ENCODE results near the gene DUSP12.
"Not testable (repeated sequence)": the region's sequence is repeated elsewhere in the genome, so short reads cannot be mapped to it uniquely, and the experiment has no call there.

DUSP12 gene

DNA sequence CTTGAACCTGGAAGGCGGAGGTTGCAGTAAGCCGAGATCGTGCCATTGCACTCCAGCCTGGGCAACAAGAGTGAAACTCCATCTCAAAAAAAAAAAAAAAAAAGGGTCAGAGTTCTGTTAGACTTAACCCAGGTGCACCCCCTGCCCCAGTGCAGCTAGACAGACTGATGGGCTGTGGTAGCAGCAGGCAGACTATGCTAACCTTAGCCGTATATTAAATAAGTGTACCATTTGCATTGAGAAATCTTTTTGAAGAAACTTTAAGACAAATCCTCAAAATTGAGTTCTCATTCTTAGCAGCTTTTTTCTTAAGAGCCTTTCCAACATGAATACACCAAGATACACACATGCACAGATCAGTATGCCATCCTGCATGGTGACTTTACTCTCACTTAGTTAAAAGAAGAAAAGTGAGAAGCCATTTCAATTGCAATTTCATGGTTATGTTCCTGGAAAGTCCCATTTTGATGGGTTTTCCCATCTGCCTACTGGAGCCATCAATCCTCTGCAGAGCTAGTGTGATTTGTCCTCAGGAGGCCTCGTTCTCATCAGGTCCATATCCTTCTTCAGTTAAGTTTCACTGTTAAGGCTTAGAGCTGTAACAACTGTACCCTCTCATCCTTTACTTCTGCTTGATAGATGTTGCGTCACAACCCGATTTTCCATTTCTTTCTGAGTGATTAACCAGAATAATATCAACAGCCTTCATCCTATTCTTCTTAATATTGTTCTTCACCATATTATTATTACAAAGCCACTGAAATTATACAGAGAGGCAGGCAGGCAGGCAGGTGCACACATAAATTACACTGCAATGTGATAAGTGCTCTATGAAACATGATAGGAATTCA, 21.0 kb upstream of the DUSP12 start:
- DNase-seq = no peak

DNA sequence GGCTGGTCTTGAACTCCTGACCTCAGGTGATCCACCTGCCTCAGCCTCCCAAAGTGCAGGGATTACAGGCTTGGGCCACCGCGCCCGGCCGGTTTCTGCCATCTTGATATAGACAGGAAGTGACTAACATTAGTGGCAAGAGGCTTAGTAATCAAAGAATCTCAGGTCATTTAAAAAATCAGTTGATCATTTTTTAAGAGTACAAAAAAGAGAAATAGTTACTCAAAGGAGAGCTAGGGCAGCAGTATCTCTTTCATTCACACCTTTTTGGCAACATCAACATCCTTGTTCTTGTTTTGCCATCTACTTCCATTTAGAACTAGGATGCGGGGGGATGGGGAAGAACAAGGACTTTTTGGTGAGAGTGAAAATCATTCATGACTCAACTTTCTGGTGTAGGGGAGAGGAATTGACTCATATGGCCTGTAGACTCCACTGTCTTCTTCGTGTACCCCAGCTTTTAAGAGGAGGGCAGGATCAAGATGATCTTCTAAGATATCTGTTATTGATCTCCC, 19.5 kb upstream of the DUSP12 start:
- no peak for DNase-seq

DNA sequence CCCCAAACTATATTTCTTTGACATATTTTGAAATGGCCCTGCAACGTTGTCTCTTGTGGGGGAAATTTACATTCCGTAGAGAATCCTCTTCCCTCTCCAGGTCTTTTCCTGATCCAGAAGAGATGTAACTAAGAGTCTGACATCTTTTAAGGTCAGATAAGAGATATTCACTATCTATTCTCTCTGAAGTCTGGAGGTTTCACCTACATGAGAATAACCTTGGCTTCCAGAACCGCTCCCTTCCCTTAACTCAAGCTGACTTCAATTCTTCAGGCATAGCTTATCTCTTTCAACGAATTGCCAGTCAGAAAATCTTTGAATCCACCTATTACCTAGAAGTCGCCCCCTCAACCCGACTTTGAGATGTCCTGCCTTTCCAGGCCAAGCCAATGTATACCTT, 18.3 kb upstream of the DUSP12 start:
- no peak for DNase-seq

DNA sequence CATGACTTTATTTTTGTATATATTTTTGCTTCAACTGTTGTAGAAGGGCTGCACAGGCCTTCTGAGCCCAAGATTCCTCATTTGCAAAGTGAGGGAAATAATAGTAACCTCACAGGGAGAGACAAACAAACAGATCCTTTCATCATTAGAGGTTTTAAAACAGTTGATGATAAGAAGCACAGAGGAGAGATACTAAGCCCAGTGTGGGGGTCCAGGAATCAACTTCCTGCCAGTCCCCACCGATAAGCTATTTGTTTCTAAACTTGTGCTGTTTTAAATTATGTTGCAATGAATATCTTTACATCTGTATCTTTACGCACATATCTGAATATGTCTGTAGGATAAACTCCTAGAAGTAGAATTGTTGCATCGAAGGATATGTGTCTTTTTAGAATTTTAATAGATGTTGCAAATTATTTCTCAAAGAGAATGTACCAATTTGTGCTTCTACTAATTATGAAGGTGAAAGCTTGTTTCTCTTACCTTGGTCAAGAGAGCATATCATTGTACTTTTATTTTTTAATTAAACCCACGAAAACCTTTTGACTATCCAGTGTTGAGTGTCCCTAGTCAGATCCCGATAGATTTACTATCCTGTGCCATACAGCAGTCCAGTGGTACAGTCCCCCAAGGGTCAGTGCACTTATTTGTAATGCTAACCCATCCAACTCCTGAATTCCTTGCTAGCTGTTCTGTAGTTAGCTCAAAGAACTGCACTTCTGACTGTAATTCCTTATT, 17.4 kb upstream of the DUSP12 start:
- DNase-seq = no peak

DNA sequence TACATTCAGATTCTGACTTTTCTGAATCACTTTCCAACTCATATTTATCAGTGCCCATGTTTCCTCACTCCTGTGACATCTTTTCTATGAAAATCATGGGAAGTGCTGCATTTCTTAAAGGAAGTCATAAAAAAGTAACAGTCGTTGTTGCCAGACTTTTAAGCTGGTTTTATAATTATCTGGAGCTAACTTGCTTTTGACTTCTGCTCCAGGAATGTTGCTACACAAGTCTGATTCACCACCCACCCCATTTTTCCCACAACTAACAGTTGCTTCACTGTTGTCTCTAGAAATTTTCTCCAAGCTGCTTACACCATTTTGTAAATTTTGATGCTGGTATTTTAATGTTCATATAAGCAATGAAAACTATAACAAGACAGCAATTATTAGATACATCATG, 16.1 kb upstream of the DUSP12 start:
- no peak for DNase-seq

DNA sequence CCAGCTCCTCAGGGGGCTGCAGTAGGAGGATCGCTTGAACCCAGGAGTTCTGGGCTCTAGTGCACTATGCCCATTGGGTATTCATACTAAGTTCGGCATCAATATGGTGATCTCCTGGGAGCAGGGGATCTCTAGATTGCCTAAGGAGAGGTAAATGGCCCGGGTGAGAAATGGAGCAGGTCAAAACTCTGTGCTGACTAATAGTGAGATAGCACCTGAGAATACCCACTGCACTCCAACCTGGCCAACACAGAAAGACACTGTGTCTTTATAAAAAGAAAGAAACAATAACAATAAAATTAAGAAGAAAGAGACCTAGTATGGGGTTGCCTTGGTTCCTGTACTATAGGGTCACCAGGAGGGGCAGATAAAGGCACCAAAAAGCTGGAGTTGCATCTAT, 13.7 kb upstream of the DUSP12 start:
- no peak for DNase-seq

DNA sequence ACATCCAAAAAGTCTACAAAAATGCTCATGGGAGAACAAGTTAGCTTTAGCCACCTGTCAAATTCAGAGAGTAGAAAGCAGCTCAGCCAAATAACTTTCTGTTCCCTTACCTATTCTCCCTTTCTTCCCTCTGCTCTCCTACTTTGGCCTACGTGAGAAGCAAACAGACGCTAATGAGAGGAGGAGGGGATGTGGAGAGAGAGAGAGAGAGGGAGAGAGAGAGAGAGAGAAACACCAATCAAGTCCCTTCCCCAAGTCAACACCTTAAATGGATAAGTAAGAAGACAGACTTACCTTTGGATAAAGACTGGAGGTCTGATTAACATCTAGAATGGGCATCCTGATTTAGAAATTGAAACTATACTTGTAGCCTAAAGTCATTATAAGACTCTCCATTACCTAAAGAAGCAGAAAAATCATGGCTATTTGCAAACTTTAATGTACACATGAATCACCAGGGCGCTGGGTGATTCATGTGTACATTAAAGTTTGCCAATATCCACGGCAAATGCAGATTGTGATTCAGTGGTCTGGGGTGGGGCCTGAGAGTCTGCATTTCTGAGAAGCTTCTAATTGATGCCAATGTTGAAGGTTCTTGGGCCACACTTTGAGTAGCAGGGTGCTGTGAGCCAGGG, 13.1 kb upstream of the DUSP12 start:
- no peak for DNase-seq

DNA sequence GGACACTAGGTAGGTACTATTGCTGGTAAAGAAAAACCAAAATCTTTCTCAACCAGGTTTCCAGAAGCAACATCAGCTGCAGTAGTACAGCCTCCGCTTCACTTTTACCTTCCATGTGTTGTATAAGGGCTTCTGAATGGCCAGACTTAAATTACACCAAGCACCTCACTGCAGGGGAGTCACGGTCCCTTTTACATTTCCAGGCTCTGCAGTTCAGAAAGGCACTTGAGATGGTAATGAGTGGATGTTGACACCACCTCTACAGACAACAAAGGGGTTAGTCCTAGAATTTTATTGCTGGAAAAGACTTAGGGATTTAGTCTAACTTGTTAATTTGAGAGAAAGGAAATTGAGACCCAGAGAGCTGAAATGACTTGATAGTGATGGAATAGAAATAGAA, 12.0 kb upstream of the DUSP12 start:
- no peak for DNase-seq

DNA sequence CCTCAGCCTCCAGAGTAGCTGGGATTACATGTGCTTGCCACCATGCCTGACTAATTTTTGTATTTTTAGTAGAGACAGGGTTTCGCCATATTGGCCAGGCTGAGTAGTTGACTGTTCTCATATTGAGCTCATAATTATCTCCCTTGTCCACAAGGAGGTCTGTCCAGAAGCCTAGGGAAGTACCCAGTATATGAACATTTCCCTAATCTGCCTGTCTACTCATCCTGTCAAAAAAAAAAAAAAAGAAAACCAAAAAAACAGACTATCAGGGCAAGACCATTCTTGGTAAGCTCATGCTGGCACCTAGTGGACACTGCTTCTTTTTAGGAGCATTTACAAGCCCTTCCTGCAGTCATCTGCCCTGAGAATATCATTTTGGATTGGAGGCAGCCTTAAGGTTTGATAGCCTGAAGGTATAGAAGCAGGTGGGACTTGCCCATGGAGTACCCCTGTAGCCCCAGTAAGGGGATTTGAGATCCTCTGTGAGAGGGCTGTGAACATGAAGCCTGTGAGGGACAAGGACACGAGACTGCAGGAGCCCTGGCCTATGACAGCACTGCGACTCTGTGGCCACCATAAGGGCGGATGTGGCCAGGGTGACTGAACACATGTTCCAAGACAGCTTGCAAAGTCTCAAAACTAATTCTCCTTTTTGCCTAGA, 10.8 kb upstream of the DUSP12 start:
- DNase-seq = no peak

DNA sequence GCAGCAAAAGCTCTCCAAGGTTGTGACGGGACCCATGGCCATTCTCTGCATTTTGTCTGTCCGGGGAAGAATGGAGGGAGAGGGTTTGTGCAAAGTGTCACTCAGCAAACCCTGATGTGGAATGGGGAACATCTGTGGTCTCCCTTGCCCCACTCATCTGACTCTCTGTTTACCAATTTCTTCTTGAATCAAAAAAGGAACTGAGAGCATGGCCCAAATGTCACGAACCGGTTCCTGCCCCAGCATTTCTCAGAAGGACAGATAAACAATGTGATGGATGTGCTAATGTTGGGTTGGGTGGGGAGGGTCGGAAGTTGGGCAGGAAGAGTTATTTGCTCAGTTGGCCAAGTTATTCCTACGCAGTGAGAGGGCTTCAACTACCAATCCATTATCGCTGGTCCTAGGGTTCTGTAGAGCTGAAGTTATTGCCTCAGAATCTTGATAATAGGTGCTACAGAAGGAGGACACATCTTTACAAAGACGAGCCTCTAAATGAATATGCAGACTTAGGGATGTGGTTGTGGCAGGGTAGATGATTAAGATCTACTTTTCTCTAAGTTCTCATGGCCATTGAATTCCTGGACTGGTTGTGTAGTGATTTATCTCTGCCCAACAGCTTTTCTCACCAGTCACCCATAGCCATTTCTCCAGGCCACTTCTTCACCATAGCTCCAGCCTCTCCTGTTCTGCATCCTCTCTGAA, 9.6 kb upstream of the DUSP12 start:
- no peak for DNase-seq

DNA sequence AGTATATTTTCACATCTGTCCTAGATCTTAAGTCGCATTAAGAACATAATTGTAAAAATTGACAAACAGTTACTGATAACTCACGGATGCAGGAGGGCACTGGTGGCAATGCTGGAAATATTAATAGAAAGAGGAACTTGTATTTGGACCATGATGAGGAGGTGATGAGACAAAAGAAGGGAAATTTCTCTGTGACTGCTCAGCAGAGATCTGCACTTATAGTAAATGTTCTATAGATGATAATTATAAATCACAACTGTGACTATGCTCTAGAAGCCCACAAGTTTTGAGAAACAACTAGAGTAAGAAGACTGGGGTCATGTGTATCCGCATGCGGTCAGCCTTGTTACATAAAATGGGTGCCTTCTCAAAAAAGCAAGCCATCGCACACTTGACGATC, 8.7 kb upstream of the DUSP12 start:
- DNase-seq = no peak

DNA sequence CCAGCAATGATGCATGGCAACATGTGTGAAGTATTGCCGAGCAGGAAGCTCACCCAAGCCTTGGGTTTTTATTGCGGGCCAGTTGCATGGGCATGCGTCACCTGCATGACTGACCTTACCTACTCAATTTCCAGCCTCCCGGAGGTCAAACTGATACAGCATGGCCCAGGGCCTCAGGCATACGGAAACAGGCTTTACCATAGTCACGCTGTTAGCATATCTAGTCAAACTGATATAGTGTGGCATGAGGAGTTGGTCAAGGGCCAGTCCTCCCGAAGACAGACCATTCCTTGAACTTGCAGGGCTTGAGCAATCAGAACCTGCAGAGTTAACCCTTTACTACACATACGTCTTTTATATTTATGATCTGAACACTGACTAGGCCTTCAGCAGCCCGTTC, 6.4 kb upstream of the DUSP12 start:
- no peak for DNase-seq

DNA sequence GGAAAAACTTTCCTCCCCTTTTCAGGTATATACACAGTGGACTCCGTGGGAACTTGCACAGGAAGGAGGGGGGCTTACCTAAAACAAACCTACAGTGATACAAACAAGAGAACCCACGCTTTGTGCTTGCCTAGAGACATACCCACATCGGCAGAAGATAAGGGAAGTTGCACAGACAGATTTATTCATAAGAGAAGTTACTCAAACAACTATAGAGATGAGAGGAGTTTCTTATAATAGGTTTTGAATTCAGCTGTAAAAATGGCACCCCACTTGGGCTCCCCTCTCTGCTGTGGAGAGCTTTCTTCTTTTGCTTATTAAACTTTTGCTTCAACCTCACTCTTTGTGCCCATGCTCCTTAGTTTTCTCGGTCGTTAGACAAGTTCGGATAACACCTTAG, 1.8 kb upstream of the DUSP12 start:
- DNase-seq = no peak

DNA sequence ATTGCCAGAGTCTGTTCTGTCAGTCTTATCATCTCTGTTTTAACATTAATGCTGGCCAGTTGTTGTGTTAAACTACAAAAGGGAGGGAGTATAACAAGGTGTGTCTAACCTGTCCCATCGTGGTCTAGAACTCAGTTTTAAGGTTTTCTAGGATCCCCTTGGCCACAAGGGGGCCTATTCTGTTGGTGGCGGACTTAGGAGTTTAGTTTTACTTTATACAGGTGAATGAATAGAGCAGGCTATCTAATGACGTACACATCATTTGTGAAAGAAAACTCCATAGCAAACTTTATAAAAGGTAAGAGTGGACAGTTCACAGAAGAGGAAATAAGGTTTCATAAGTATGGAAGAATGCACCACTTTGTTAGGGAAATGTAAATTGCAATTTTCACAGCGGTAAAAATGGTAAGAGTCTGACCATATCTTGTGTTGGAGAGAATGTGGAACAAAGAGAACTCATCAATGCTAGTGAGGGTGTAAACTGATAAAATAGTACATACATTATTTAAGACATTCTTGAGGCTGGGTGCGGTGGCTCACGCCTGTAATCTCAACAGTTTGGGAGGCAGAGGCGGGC, 14.0 kb downstream of the DUSP12 start:
- DNase-seq = no peak

DNA sequence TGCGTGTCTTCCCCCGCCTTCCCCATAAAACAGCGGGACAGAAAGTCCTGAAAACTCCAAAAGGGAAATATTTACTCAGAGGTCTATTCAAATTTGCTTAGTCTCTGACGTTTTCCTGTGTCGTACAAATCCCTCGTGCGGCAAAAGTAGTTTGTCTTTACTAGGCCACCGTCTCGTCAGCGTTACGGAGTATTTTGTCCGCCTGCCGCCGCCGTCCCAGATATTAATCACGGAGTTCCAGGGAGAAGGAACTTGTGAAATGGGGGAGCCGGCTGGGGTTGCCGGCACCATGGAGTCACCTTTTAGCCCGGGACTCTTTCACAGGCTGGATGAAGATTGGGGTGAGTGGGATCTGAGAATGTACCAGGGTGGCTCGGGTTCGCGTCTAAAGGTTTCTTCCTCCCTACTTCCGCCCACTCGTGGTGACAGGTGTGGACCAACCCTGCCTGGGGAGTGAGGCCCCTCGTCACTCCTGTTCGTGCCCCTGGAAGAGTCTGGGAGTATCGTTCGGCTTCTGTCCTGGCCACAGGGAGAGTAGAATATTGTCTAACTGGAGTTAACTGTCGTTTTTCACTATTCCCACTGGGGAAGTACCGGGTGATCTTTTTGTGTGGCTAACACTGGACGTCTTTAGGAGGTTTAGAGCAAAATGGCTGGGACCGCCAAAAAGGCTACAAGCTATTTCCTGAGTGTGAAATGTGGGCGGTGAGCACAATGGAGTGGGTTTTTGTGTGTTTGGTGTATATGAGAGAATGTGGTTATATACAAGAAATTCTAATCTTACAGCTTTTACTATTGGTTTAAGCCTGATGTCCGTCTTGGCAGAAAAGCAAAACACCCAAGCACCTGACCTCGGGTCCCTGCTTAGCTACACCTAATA, 16.8 kb downstream of the DUSP12 start, which contains the start of gene ATF6:
ATF6 (plus strand) TSS at position 219 of the 880 bp plus-strand sequence; CDS start at position 260, 41 bp downstream.
- peak; percentile 87 for DNase-seq

DNA sequence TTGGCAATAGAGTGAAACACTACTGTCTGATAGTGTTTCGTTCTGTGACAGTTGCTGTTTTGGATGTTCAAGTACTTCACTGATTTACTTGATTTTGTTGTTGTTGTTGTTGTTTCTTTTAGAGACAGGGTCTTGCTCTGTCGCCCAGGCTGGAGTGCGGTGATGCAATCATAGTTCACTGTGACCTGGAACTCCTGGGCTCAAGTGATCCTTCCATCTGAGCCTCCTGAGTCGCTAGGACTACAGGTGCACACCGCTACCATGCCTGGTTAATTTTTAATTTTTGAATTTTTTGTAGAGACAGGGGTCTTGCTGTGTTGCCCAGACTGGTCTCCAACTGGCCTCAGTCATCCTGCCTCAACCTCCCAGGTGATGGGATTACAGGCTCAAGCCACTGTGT, 18.9 kb downstream of the DUSP12 start:
- DNase-seq = no peak

DNA sequence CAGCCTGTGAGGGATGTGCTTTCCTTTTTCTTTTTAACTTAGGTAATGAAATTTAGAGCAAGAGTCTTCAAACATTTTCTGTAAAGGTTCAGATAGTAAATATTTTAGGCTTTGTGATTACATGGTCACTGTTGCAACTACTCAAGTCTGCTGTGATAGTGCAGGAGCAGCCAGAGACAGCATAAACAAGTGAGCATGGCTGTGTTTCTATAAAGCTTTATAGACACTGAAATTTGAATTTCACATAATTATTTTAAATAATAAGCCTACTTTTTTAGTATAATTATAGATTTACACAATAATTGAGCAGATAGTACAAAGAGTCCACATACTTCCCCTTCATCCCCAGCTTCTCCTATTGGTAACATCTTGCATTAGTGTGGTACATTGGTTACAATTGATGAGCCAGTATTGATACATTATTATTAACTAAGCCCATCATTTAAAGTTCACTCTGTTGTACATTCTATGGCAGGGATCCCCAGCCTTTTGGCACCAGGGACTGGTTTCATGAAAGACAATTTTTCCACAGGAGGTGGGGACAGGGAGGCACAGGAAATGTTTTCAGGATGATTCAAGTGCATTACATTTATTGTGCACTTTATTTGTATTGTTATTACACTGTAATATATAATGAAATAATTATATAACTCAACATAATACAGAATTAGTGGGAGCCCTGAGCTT, 19.5 kb downstream of the DUSP12 start:
- no peak for DNase-seq

DNA sequence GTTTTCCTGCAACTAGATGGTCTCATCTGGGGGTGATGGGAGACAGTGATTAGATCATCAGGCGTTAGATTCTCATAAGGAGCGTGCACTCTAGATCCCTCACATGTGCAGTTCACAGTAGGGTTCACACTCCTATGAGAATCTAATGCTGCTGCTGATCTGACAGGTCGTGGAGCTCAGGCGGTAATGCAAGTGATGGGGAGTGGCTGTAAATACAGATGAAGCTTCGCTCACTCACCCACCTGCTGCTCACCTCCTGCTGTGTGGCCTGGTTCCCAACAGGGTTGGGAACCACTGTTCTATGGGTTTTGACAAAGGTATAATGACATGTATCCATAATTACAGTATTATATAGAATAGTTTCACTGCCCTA, 20.1 kb downstream of the DUSP12 start:
- not testable (repeated sequence) for DNase-seq

DNA sequence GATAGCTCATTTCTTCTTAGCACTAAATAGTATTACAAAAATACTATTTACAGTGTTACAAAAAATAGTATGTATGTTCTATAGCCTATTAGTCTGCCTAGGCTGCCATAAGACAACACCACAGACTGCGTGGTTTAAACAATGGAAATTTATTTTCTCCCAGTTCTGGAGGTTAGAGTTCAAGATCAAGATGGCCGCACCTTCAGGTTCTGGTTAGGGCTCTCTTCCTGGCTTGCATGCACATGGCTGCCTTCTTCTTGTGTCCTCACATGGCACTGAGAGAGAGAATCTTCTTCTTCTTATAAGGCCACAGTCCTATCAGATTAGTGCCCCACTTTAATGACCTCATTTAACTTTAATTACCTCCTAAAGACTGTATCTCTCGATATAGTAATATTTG, 20.7 kb downstream of the DUSP12 start:
- DNase-seq = no peak

DNA sequence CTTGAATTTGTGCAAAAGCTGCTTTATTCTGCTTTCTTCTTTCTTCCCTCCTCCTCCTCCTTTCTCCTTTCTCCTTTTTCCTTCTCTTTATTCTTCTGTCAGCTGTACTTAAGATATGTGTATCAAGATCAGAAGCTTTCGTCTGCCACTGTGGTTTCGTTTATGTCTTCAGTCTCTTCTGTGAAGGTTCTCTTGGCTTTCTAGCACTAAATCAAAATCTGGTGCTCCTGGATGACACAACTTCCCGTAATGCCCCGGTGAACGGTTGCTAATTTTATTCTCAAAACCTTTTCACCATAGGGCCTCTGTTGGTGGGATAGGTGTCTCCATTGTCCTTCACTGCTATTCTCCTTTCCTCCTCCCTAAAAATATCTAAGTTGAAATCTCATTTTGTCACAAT, 21.6 kb downstream of the DUSP12 start:
- DNase-seq = no peak
